Measurements from ENCODE around the gene SLC16A4. TPM values are rescaled to one million over a fixed set of nuclear protein-coding genes. Genes with fewer than 3 reads are reported as not detected.

SLC16A4 gene
- total RNA-seq, 4 donors from 2014 or later = 10.5 to 16.9 (median 15.2) TPM

DNA sequence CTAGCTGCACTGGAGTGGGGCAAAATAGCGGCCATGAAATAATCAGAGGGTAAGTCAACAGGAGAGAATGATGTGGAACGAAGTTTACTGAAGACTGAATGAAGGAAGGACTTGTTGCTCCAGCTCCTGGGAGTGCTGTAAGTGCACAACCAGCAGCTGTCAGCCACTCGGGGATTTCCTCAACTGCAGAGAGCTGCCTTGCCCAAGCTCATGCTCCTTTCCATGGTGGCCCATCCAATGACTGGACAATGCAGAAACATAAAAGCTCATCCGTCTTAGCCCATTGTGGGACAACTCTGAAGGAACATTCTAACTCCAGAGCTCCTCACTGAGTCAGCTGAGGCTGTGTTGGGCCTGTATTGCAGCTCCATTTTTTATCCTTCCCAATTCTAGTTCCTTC, 72.8 kb downstream of the SLC16A4 start:
- Histone ChIP-seq H3K36me3 (no peaks in the 10 kb centered on the region), H3K9me3 (no peaks in the 10 kb centered on the region), H3K4me1 (peaks cover 0 to under 1% (median 0%) of the 10 kb centered on the region in 3 donors), H3K27me3 (no peaks in the 10 kb centered on the region), H3K4me3 (no peak overlapping the region), H3K27ac (no peak overlapping the region)
- no peak for ATAC-seq
- no peak for TF ChIP-seq POLR2AphosphoS5 (IDR thresholded peaks at IDR 0.05)
- no peak for TF ChIP-seq EP300 (IDR thresholded peaks at IDR 0.05)
- TF ChIP-seq, protein P1, sequence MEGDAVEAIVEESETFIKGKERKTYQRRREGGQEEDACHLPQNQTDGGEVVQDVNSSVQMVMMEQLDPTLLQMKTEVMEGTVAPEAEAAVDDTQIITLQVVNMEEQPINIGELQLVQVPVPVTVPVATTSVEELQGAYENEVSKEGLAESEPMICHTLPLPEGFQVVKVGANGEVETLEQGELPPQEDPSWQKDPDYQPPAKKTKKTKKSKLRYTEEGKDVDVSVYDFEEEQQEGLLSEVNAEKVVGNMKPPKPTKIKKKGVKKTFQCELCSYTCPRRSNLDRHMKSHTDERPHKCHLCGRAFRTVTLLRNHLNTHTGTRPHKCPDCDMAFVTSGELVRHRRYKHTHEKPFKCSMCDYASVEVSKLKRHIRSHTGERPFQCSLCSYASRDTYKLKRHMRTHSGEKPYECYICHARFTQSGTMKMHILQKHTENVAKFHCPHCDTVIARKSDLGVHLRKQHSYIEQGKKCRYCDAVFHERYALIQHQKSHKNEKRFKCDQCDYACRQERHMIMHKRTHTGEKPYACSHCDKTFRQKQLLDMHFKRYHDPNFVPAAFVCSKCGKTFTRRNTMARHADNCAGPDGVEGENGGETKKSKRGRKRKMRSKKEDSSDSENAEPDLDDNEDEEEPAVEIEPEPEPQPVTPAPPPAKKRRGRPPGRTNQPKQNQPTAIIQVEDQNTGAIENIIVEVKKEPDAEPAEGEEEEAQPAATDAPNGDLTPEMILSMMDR (IDR thresholded peaks at IDR 0.05) = no peak
- no peak for TF ChIP-seq POLR2A (IDR thresholded peaks at IDR 0.05)
- 90% methylated on average over 4 of the region's 4 CpGs; no CpG with 5 or more reads in 1 of the 2 donors for WGBS, 2 donors (ENCODE audit: low coverage in 1 of 2)

DNA sequence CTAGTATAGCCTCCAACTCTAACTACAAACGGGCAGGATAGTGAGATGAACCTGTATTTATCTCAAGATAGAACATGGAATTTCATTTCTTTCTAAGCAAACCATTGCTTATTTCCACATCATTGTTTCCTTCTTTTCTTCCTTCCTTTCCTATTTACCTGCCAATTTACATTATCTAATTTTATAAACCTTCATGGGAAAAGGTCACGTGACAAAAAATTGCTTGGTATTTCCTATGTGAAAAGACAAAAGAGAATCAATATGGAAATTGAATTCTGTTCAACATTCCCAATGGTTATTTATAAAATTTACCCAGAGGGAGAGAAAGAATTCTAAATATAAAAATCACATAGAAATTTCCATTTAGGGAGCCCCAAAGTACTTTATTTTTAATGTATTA, 74.1 kb downstream of the SLC16A4 start:
- Histone ChIP-seq H3K9me3 (no peaks in the 10 kb centered on the region), H3K27me3 (no peaks in the 10 kb centered on the region), H3K4me1 (peaks cover 0 to 11% (median 3%) of the 10 kb centered on the region in 3 donors), H3K36me3 (no peaks in the 10 kb centered on the region), H3K4me3 (no peak overlapping the region), H3K27ac (no peak overlapping the region)
- no peak for TF ChIP-seq POLR2A (IDR thresholded peaks at IDR 0.05)
- no peak for ATAC-seq
- WGBS, 2 donors (ENCODE audit: low coverage in 1 of 2) = 57 to 66% methylated on average over 2 of the region's 2 CpGs

Other genes with a start within 250 kb of the SLC16A4 start
- 1 to 10 TPM in 2 of 4 donors, under 1 TPM in 2; under 0.01 to 1.7 (median 0.91) TPM for gene SLC6A17, start 240.5 kb downstream of the SLC16A4 start, total RNA-seq
- 10 to 100 TPM in 3 of 4 donors, 1 to 10 TPM in 1; 9.0 to 16.0 (median 13.4) TPM for gene KCNC4, start 180.7 kb downstream of the SLC16A4 start, total RNA-seq
- 10 to 100 TPM; 16.7 to 36.9 (median 30.2) TPM for gene RBM15, start 51.6 kb downstream of the SLC16A4 start, total RNA-seq
- gene LAMTOR5, start 16.7 kb upstream of the SLC16A4 start, total RNA-seq = 100 to 1,000 TPM in 2 of 4 donors, 10 to 100 TPM in 2; 72.5 to 126 (median 101) TPM
- 1 to 10 TPM in 1 of 4 donors, not detected in 3; 1.1 TPM for gene PROK1, start 60.1 kb upstream of the SLC16A4 start, total RNA-seq
- not detected for gene KCNA10, start 128.1 kb upstream of the SLC16A4 start, total RNA-seq
- 10 to 100 TPM in 1 of 4 donors, 1 to 10 TPM in 3; 2.8 to 16.8 (median 4.6) TPM for gene KCNA2, start 215.3 kb upstream of the SLC16A4 start, total RNA-seq

All from gastroesophageal sphincter (tissue), 4 donors.